HG03342 (cell line): ENCODE measurements around the gene MYO1A.
"Not testable (repeated sequence)": the region's sequence is repeated elsewhere in the genome, so short reads cannot be mapped to it uniquely, and the experiment has no call there.

ENCODE experiments used
- ATAC-seq: cut with Tn5 transposase; IDR thresholded peaks from one replicate; pipeline ENCODE4 v1.9.1; 2021; ENCODE audit warnings: mild to moderate bottlenecking, moderate library complexity; ENCODE audit not compliant: unreplicated experiment

MYO1A gene

DNA sequence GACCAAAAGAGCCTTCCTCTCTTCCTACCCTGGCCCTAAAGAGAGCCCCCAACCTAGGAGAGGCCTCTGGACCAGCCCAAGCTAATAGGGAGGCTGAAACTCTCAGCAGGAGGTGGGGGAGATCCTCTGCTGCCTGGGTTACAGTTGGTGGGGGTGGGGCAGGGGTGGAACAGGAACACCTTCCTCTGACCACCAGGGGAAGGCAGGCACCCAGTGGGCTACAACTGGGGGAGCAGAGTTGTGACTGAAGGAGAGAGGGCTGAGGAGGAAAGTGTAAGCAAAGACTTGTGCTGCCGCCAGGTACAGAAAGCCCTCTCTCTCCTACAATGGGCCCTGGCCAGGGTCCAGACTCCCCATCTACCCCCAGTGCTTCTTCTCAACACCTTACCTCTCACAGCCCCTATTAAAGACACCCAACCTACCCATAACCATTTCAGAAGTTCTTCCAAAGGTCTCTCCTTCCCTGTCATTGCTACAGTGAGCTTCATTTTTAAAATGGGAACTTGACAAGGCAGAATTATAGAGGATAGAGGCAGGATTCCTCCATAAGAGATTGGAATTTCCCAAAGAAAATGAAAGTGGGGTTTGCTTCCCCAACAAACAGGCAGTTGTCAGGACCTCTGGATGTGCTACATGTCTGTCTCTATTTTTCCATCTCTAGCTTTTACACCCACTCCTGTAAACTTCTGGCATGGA, 1.4 kb downstream of the MYO1A start:
- ATAC-seq: no peak

DNA sequence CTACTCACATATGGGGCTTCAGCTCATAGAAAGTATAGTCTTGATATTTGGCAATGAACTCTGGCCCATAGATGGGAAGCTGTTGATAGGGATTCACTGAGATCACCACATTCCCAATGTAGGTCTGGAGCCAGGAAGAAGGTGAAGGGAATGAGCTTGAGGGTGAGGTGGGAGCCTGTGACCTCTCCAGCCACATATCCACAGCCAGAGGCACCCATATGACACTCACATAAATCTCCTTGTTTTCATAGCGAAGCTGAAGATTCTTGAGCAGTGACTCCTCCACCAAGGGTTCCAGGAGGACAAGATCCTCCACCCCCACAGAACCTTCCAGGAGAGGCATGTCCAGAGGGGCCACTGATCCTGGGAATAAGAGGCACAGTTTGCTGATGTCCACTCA, 1.9 kb downstream of the MYO1A start:
- no peak for ATAC-seq

DNA sequence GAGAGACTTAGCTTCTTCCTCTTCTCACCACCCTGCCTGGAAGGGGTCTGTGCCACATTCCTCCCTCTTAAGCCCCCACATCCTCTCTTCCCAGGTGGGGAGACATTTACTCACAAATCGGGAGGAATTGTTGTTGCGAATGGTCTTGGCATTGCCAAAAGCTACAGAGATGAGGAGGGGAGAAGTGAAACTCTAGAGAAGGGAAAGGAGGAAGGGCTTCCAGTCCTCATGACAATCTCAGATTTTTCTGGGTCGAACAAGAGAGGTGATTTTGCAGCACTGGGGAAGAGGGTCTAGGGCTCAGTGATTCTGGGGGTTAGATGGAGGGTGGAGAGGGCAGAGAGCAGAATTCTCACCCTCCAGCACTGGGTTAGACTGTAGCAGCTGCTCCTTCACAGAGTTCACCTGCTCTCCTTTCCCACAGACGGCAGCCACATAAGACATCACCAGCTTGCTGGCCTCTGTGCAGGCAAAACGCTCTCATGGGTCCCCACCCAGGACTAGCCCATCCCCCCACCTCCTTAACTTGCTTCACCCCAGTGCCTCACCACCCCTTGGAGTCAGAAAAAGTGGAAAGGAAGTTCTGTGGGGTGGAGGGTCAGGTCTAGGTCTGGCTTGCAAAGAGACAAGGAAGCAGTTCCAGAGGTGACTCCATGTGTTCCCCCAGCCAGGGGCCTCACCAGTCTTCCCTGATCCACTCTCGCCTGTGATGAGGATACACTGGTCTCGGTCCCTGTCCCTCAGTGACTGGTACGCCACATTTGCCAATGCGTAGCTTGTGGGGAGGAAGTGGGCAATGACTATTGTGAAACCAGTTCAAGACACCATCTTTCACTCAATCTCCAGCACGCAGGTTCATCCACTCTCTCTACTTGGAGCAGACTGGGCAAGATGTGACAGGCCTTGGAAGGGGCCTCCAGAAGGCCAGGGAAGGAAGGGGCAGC, 2.7 kb downstream of the MYO1A start:
- ATAC-seq: no peak

- no peak for ATAC-seq
Measured at GRCh38 chr12:57046086-57046791, 3.7 kb downstream of the MYO1A start.

GRCh38 chr12:57044889-57045288, 5.0 kb downstream of the MYO1A start:
- ATAC-seq: no peak

- ATAC-seq: no peak
Measured at GRCh38 chr12:57044468-57044867, 5.5 kb downstream of the MYO1A start.

DNA sequence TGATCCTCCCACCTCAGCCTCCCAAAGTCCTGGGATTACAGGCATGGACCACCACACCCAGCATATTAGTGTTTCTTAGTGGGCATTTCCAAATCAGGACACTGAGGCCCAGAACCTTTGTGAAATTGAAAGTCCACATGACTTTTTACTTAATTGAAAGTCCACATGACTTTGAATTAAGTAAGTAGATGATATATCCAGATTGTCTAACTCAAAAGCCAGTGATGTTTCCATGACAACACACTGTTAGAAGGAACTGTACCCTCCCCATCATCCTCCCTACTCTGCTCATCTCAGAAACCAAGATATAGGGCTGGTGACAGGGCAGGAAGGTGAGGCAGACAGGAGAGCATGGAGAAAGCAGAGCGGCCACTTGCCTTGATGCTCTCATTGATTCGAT, 7.2 kb downstream of the MYO1A start:
- ATAC-seq: no peak

- no peak for ATAC-seq
Measured at GRCh38 chr12:57040750-57041149, 9.2 kb downstream of the MYO1A start.

DNA sequence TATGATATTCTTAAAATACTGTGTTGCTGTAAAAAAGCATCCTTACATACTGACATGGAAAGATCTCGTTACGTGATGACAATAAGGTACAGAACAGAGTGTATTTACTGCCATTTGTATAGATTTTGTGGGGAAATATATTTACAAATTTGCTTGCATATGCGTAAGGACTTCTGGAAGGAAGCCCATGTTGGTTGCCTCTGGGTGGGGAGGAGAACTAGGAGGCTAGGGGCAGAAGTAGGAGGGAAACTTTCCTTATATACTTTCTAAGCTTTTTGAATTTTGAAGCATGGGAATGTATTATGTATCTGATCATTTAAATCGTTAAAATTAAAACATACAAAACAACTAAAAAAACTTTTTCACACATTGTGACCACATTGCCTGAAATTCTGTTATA, 9.7 kb downstream of the MYO1A start:
- no peak for ATAC-seq

GRCh38 chr12:57039016-57039798, 10.7 kb downstream of the MYO1A start:
- no peak for ATAC-seq

DNA sequence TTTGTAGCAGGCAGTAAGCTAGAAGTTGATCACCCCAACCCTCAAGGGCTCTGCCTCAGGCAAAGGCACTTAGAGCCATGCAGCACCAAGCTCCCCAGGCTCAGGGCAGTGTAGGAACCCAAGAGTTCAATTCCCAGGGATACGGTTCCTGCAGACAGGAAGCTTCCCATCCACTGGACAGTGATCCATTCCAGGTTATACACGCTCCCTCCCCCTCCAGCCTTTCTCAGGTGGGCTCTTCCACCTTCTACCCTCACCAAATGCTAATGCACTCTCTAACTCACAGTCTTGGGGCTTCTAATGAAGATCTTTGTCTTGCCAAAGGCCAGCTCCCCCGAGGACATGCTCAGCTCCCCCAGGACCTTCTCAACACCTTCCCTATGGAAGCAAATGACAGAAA, 12.7 kb downstream of the MYO1A start:
- ATAC-seq: no peak

DNA sequence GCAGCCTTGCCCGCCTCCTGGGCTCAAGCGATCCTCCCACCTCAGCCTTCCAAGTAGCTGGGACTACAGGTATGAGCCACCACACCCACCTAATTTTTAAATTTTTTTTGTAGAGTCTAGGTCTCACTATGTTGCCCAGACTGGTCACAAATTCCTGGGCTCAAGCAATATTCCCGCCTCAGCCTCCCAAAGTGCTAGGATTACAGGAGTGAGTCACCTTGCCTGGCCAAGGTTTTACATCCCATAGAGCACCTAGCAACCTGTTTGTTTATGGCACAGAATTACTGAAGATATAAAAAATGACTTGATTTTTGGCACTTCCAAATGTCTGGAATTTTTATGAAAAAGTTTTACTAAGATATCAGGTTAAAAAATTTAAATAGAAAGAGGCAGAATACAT, 16.5 kb downstream of the MYO1A start:
- ATAC-seq: no peak

DNA sequence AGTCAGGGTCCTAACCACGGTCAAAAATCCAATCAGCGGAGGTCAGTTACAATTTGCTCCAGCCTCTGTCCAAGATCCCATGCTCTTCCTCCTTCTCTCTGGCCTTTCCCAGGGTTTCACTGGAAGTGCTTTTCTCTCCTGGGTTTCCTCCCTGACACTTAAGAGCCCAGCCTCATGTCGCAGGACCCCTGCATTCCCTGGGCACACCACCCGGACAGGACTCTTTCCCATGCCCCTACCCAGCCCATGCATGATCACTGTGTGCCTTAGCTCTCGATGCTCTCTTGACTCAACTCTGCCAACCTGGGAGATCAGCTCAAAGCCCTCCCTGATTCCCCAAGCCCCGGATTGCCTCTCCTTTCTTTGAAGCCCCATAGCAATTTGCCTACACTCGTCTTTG, 18.1 kb downstream of the MYO1A start:
- ATAC-seq: no peak

DNA sequence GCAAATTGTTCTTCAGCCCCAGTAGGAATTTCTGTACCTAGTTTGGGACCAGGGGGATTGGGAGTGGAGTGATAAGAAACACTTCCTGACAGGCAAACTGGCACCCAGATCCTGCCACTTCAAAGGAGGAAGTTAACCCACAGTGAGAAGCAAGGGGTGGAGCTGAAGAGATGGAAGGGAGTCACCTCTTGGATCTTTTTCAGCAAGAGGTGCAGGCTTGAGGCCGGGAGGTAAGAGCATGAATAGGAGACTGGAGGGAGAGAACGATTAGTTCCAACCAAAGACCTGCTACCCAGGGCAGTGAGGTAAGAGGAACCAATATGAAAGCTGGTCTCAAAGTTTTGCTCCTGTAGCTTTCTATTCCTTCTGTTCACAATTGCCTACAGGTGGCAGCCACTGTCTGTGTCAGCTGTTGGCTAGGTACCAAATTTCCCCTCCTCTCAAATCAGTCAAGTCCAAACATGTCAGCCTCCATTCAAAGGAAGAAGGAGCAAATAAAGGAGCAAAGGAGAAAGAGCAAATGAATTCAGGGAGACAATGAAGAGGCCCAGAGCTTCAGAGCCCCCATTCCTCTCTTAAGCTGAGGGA, 18.7 kb downstream of the MYO1A start:
- no peak for ATAC-seq

DNA sequence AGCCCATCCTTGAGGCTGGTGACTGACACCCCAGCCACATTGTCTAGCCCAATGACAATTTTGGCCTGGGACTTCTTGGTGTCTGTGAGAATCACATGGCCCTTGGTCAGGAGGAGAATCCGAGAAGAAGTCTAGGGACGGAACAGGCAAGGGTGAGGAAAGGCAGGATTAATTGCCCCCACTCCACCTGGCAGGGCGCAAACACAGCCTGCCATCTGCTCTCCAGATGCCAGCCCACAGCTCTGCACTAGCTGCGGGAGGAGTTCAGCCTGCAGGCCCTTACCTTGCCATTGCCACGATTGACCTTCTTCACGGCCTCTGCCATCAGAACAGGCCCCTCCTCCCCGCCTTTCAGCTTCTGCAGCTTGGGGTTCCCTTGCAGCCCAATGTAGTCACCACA, 20.5 kb downstream of the MYO1A start:
- no peak for ATAC-seq

GRCh38 chr12:57027805-57028153, 22.1 kb downstream of the MYO1A start:
- no peak for ATAC-seq

- no peak for ATAC-seq
Measured at GRCh38 chr12:57027011-57027804, 22.7 kb downstream of the MYO1A start.

DNA sequence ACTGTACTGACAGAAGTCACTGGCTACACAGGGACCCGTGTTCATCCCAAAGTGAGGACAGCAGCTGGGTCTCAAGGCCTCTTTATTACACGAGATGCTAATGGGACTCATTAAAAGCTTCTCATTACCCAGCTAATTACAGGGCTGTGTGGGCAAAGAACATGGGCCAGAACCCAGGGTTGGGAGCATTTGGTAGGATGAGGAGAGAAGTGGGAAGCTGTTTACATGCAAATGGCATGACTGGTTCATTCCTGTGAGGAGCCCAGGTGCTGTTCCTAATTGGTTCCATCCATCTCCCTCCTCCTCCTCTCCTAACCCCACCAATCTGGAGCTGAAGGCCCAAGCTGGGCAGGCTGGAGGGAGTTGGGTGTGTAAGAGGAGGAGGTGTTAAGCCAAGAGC, 24.7 kb downstream of the MYO1A start:
- ATAC-seq: no peak

- not testable (repeated sequence) for ATAC-seq
Measured at GRCh38 chr12:57022324-57022723, 27.6 kb downstream of the MYO1A start.
